HG03135 (cell line): ENCODE results near the gene CD59.
"Not testable (repeated sequence)": the region's sequence is repeated elsewhere in the genome, so short reads cannot be mapped to it uniquely, and the experiment has no call there.

Source experiments
- ATAC-seq: cut with Tn5 transposase; IDR thresholded peaks from one replicate; pipeline ENCODE4 v1.9.1; 2021; ENCODE audit warnings: mild to moderate bottlenecking, moderate library complexity; ENCODE audit not compliant: unreplicated experiment

The CD59 gene

DNA sequence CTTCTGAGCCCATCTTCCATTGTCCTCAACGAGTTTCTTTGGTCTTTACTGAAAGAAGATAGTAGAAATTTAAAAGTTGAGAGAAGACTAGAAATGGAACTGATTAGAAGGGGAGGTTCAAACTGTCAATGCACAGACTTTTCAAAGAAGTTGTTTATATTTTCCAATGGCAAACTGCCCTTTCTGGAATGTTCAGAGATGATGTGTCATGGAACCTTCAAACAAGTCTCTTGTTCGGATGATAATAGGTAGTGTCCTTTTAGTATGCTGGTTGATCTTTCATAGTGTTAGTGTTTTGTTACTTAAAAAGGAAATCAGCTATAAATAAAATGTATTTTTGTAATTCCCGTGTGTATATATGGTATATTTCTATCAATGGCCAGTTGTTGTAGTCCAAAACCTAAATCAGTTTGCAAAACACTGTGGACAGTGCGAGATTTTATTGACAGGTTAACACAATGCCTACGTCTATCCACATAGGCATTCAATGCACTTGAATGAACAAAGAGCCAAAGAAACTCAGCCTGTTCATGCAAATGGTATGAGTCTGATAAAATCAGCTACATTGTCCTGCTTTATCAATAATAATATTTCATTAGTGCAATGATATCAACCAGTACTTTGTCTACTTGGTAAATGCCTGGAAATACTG, 66.5 kb downstream of the CD59 start:
- no peak for ATAC-seq

- no peak for ATAC-seq
Measured at GRCh38 chr11:33668951-33669596, 67.1 kb downstream of the CD59 start.

DNA sequence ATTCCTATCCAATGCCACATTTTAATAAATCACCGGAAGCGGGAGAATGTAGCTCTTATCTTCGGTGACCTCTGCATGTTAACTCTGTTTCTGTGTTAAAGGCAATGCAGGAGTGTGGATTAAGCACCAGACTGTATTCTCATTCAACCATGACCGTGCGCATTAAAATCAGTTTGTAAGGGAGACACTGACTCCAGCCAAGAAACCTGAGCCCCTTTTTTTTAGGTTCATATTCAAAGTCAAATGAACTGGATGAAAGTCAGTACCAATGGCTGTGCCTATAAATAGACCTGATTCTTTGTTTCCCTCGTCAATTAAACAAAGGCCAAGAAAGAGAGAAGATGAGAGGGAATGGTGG, 67.8 kb downstream of the CD59 start:
- no peak for ATAC-seq

- ATAC-seq, result no peak
Measured at GRCh38 chr11:33667819-33668467, 68.3 kb downstream of the CD59 start.

GRCh38 chr11:33665350-33666106, 70.7 kb downstream of the CD59 start:
- ATAC-seq, result no peak

- ATAC-seq, result no peak
Measured at GRCh38 chr11:33664827-33665226, 71.4 kb downstream of the CD59 start.

GRCh38 chr11:33664166-33664565, 72.1 kb downstream of the CD59 start:
- ATAC-seq, result no peak

GRCh38 chr11:33663121-33663520, 73.1 kb downstream of the CD59 start:
- ATAC-seq, result no peak

GRCh38 chr11:33661526-33661925, 74.7 kb downstream of the CD59 start:
- not testable (repeated sequence) for ATAC-seq

- no peak for ATAC-seq
Measured at GRCh38 chr11:33660962-33661361, 75.3 kb downstream of the CD59 start.

- ATAC-seq, result no peak
Measured at GRCh38 chr11:33659370-33660139, 76.7 kb downstream of the CD59 start.

DNA sequence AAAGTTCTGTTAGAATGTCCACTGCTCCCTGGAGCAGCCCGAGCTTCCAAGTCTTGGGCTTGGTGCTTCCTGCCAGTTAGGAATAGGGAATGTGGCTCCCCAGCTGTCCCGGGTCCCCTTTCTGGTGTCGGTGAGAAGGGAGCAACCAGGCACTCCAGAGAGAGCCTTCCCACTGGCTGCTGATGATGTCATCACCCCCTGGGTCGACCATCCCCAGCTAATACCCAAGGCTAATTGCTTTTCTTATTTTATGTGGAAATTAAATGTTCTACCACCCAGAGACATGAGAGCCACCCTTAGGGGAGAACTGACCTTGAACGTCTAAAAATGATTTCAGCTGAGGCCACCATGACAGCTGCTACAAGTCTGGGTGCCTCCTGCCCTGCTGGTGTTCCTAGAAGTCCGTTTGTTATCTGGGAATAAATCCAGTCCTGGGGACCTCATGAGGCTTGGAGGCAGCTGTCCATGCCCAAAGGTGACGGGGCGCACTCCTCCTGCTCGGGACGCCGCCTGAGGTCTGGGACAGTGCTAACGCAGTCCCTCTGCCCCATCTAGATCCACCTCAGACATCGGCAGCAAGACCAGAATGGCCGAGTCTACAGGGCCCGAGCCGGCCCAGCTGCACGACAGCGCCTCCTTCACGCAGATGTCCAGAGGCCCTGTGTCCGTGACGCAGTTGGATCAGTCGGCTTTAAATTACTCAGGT, 77.9 kb downstream of the CD59 start:
- no peak for ATAC-seq

DNA sequence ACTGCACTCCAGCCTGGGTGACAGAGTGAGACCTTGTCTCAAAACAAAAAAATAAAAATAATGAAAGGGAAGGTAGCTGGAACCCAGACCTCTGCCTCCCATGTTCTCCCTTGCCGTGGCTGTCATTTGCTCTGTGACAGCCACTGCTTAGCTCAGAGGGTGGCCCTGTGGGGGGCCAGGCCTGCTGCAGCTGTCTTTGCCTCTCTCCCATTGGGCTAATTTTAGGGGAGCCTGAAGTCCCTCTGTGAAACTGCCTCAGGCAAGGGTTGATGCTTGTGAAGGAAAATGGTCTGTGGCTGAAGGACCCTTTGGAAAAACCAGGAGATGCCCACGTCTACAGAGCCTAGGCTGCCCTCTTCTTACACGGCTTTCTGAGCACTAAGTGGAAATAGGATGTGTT, 78.5 kb downstream of the CD59 start:
- no peak for ATAC-seq

- no peak for ATAC-seq
Measured at GRCh38 chr11:33656768-33657167, 79.5 kb downstream of the CD59 start.

- ATAC-seq, result no peak
Measured at GRCh38 chr11:33655842-33656600, 80.2 kb downstream of the CD59 start.

- no peak for ATAC-seq
Measured at GRCh38 chr11:33654594-33654993, 81.6 kb downstream of the CD59 start.
